GM18951 (cell line): ENCODE measurements around the gene RASA1.

ENCODE experiments used
- POLR2A ChIP-seq: IDR thresholded peaks from 4 replicates; pipeline ENCODE4 v1.6.1; 2011; ENCODE audit warnings: mild to moderate bottlenecking; ENCODE audit not compliant: insufficient read length, insufficient read depth; ENCODE audit errors: extremely low read depth
- in situ Hi-C: fragments of 300-500 bp; cut with MboI; formaldehyde crosslinking; loops from one replicate; pipeline ENCODE4 v1.12.0; 2022; ENCODE audit warnings: low sequenced_read_pairs, mixed read lengths, inconsistent platforms; ENCODE audit not compliant: unreplicated experiment

RASA1 gene

GRCh38 chr5:87311405-87312279, 44.0 kb downstream of the RASA1 start:
- in situ Hi-C loops: no loop called here
- TF ChIP-seq POLR2A: no peak

GRCh38 chr5:87313216-87313615, 45.5 kb downstream of the RASA1 start:
- in situ Hi-C loops: no loop called here
- no peak for TF ChIP-seq POLR2A

GRCh38 chr5:87319469-87319868, 51.8 kb downstream of the RASA1 start:
- no peak for TF ChIP-seq POLR2A
- in situ Hi-C loops: no loop called here

GRCh38 chr5:87321605-87322004, 53.9 kb downstream of the RASA1 start:
- in situ Hi-C loops: no loop called here
- no peak for TF ChIP-seq POLR2A

GRCh38 chr5:87322381-87322780, 54.7 kb downstream of the RASA1 start:
- in situ Hi-C loops: no loop called here
- TF ChIP-seq POLR2A: no peak

GRCh38 chr5:87327998-87328397, 60.3 kb downstream of the RASA1 start:
- in situ Hi-C loops: no loop called here
- TF ChIP-seq POLR2A: no peak

GRCh38 chr5:87329114-87329513, 61.4 kb downstream of the RASA1 start:
- in situ Hi-C loops: no loop called here
- TF ChIP-seq POLR2A: no peak

- in situ Hi-C loops: no loop called here
- no peak for TF ChIP-seq POLR2A
Observed at GRCh38 chr5:87339986-87340385, 72.3 kb downstream of the RASA1 start.

- in situ Hi-C loops: no loop called here
Observed at GRCh38 chr5:87340716-87341115, 73.0 kb downstream of the RASA1 start.

GRCh38 chr5:87347272-87347671, 79.6 kb downstream of the RASA1 start:
- TF ChIP-seq POLR2A: no peak

More at GRCh38 chr5:87340716-87341115, 73.0 kb downstream of the RASA1 start:
- no peak for TF ChIP-seq POLR2A

GRCh38 chr5:87347841-87348240, 80.2 kb downstream of the RASA1 start:
- in situ Hi-C loops: no loop called here
- TF ChIP-seq POLR2A: no peak

More at GRCh38 chr5:87347272-87347671, 79.6 kb downstream of the RASA1 start:
- in situ Hi-C loops: no loop called here

- in situ Hi-C loops: no loop called here
- no peak for TF ChIP-seq POLR2A
Observed at GRCh38 chr5:87354496-87354895, 86.8 kb downstream of the RASA1 start.

- no peak for TF ChIP-seq POLR2A
- in situ Hi-C loops: no loop called here
Observed at GRCh38 chr5:87359106-87359505, 91.4 kb downstream of the RASA1 start.

- no peak for TF ChIP-seq POLR2A
- in situ Hi-C loops: no loop called here
Observed at GRCh38 chr5:87360132-87360531, 92.4 kb downstream of the RASA1 start.
